Heart right ventricle (tissue), 16 donors: ENCODE data around the gene KMT2C. TPM values are rescaled to one million over a fixed set of nuclear protein-coding genes. Genes with fewer than 3 reads are reported as not detected.
A peak's percentile ranks its signal among the peaks of the same experiment; 100 is the strongest.

Experiments
- ATAC-seq, 8 donors: fragments of 200-7000 bp; cut with Tn5 transposase; one replicate each; pipeline ENCODE4 v1.9.1; 2020; ENCODE audit warnings: mild to moderate bottlenecking in 8 of 8, moderate library complexity in 8 of 8, moderate number of reproducible peaks in 1 of 8
- DNase-seq, 2 donors: peaks; one replicate each; pipeline ENCODE4 v3.0.0-alpha.2; 2020
- H3K27ac ChIP-seq, 10 donors: fragments of 200-600 bp; sonication (generic) in 2 of 10; one replicate each; pipeline versions ENCODE4 v1.5.0 to v1.8.0; 2020 to 2022; ENCODE audit warnings: mild to moderate bottlenecking in 3 of 10
- H3K27me3 ChIP-seq, 7 donors: fragments of 200-600 bp; one replicate each; pipeline ENCODE4 v1.8.0; 2021 to 2022; ENCODE audit warnings: mild to moderate bottlenecking in 2 of 7
- H3K36me3 ChIP-seq, 9 donors: fragments of 200-600 bp; sonication (generic) in 1 of 9; one replicate each; pipeline versions ENCODE4 v1.5.0 to v1.8.0; 2020 to 2022; ENCODE audit warnings: mild to moderate bottlenecking in 2 of 9
- H3K4me1 ChIP-seq, 9 donors: fragments of 200-600 bp; sonication (generic) in 1 of 9; one replicate each; pipeline versions ENCODE4 v1.5.0 to v1.8.0; 2020 to 2022; ENCODE audit warnings: mild to moderate bottlenecking in 4 of 9
- H3K4me3 ChIP-seq, 10 donors: fragments of 200-600 bp; sonication (generic) in 2 of 10; one replicate each; pipeline versions ENCODE4 v1.5.0 to v1.8.0; 2020 to 2022; ENCODE audit warnings: mild to moderate bottlenecking in 7 of 10, moderate library complexity in 2 of 10
- H3K9me3 ChIP-seq, 11 donors: fragments of 200-600 bp in 10 of 11; sonication (generic) in 2 of 11; one replicate each; pipeline versions ENCODE4 v1.5.0 to v1.8.0; 2013 to 2022; ENCODE audit warnings: mild to moderate bottlenecking in 2 of 11, control low read depth in 1 of 11, moderate library complexity in 1 of 11
- CTCF ChIP-seq, 9 donors: fragments of 200-600 bp; sonication (generic) in 2 of 9; IDR thresholded peaks; one replicate each; pipeline versions ENCODE4 v1.5.0 to v1.8.0; 2021 to 2022; ENCODE audit warnings: antibody characterized with exemption in 9 of 9, mild to moderate bottlenecking in 5 of 9, moderate library complexity in 1 of 9
- WGBS, 2 donors: extraction: QIAGEN DNeasy Blood & Tissue Kit; methylation state at CpG; one replicate each; pipeline ENCODE4 v1.1.7; 2013; ENCODE audit warnings: inconsistent platforms in 1 of 2; 5-methylcytosine and 5-hydroxymethylcytosine counted together
- intact Hi-C, 10 donors: fragments of 100-400 bp; cut with DNase I; formaldehyde crosslinking; loops; one replicate each; pipeline versions ENCODE4 v1.11.1 to v1.14.2; 2022
- polyA plus RNA-seq, 2 donors: library from polyadenylated mRNA; stranded (reverse); fragments of 200-250 nt; gene quantifications; one replicate each; pipeline ENCODE4 v1.2.3, GENCODE V29; 2013
- total RNA-seq, 10 donors: library from RNA; stranded (reverse); fragmentation: NEBNext Ultra II Directional in 3 of 10; extraction: Animal tissue kit (Norgen Biotek cat#: 25700) in 3 of 10; gene quantifications; one replicate each; pipeline versions ENCODE4 v1.2.1 to v1.2.4, GENCODE V29; 2021 to 2023
- donor health status: Arrhythmogenic right ventricular cardiomyopathy.
- donor health status: ischemic (EF 13 %, LVEDD 7.1; RV severe dilation, severe dysfunction).
- donor health status: healthy with polysubstance abuse.
- donor health status: DM: no; HTN: yes; CAD: no.
- donor health status: DM: no; HTN: no; CAD: no.
- donor health status: ischemic (EF 25% LVEDD 6.9; RV normal size, moderate dysfunction).
- donor health status: ischemic (EF 25% LVEDD 5.7; RV mildly dilated, moderate dysfunction).
- donor health status: healthy.
- donor health status: DM: yes; HTN: yes; CAD: no.
- donor health status: Ischemic cardiomyopathy.
- donor health status: ischemic (EF 35%, LVEDD 5.7; RV mildly dilated, moderate dysfunction).
- donor health status: nonischemic (EF 11% LVEDD 7.7; RV severe dilation, severe dysfunction).
- donor health status: DM: yes; HTN: yes; CAD: no.
- donor health status: PGD.
- donor health status: ischemic (EF 29% LVEDD 5.4; RV normal size, mild dysfunction).
- donor health status: nonischemic (EF 23%, LVEDD 6.1; RV moderate dilation, normal function).

The KMT2C gene
- total and polyA plus RNA-seq, 12 donors, result 5.5 to 54.3 (median 46.3) TPM

- Histone ChIP-seq H3K4me3 (no peak overlapping the region), H3K36me3 (peaks cover 0 to 97% (median 32%) of the 10 kb centered on the region in 9 donors), H3K4me1 (peaks cover 0 to 15% (median 0%) of the 10 kb centered on the region in 9 donors), H3K27me3 (no peaks in the 10 kb centered on the region), H3K27ac (no peak overlapping the region), H3K9me3 (no peaks in the 10 kb centered on the region)
- no peak for TF ChIP-seq CTCF (IDR thresholded peaks at IDR 0.05)
- intact Hi-C loops, result no loop called here
- ATAC-seq (no peak), DNase-seq (no peak)
- WGBS, 2 donors, result 97 to 99% methylated on average over 2 of the region's 2 CpGs
Measured at GRCh38 chr7:152189061-152189460, 246.7 kb downstream of the KMT2C start.

DNA sequence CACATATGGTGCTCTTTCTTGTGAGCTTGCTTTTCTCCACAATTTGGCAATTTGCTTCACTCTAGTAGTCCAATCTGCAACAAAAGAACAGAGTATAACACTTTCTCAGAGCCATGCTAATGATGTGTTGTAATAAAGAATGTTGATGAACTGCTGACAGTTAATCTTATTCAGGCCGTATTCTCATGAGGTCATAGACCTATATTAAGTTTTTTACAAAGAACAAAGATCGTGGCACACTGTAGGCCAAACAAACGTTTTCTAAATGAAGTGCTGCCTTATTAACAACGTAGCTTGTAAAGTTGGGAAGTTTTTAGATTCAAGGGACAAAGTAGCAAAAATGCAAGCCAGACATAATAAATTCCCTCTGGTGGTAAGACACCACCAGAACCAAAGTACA lies 250.2 kb downstream of the KMT2C start:
- ATAC-seq, result peak; percentile 43 to 90 (median 79)
- H3K9me3 ChIP-seq, result no peaks in the 10 kb centered on the region
- H3K27me3 ChIP-seq, result no peaks in the 10 kb centered on the region
- DNase-seq, result no peak
- 18 to 39% methylated on average over 4 of the region's 4 CpGs for whole genome bisulfite sequencing, 2 donors
- peaks cover 0 to 15% (median 0%) of the 10 kb centered on the region in 9 donors for H3K4me1 ChIP-seq
- H3K27ac ChIP-seq, result peak overlapping the region in 6 of 10 donors; percentile 4 to 70 (median 55)
- no peak overlapping the region for H3K4me3 ChIP-seq
- TF ChIP-seq CTCF (IDR thresholded peaks at IDR 0.05), result no peak
- H3K36me3 ChIP-seq, result peaks cover 0 to 97% (median 26%) of the 10 kb centered on the region in 9 donors
- intact Hi-C loops, result no loop called here

DNA sequence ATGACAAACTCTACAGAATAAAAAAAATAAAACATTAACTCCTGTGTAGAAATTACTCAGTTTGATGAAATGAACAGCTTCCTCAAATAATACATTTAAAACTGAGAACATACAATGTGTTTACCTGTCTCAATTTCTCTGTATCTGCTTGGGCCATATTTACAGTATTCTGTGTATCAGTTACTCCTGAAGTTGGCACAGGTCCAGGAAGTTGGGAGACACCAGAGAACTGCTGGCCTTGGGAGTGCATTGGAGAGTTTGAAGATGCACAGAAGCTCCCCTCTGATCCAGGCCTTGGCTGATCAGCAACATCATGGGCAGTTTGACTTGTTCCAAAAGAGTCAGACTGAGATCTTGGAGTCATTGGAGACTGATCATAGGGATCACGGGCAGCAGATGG lies 255.2 kb downstream of the KMT2C start:
- H3K27ac ChIP-seq, result no peak overlapping the region
- DNase-seq, result no peak
- H3K4me3 ChIP-seq, result no peak overlapping the region
- peaks cover 0 to 10% (median 0%) of the 10 kb centered on the region in 9 donors for H3K4me1 ChIP-seq
- no peaks in the 10 kb centered on the region for H3K27me3 ChIP-seq
- no peak for TF ChIP-seq CTCF (IDR thresholded peaks at IDR 0.05)
- no peak for ATAC-seq
- H3K9me3 ChIP-seq, result no peaks in the 10 kb centered on the region
- 89 to 97% methylated on average over 1 of the region's 1 CpG for WGBS, 2 donors
- intact Hi-C loops, result no loop called here
- H3K36me3 ChIP-seq, result peaks cover 0 to 100% (median 52%) of the 10 kb centered on the region in 9 donors

GRCh38 chr7:152180048-152180447 lies 255.8 kb downstream of the KMT2C start:
- DNase-seq (no peak), ATAC-seq (no peak)
- H3K27ac ChIP-seq, result no peak overlapping the region
- no peaks in the 10 kb centered on the region for H3K27me3 ChIP-seq
- H3K9me3 ChIP-seq, result no peaks in the 10 kb centered on the region
- no peak overlapping the region for H3K4me3 ChIP-seq
- intact Hi-C loops, result no loop called here
- 94 to 97% methylated on average over 5 of the region's 5 CpGs for WGBS, 2 donors
- no peak for TF ChIP-seq CTCF (IDR thresholded peaks at IDR 0.05)
- peaks cover 0 to 4% (median 0%) of the 10 kb centered on the region in 9 donors for H3K4me1 ChIP-seq
- peaks cover 0 to 100% (median 56%) of the 10 kb centered on the region in 9 donors for H3K36me3 ChIP-seq
